GM18526 (cell line): ENCODE data around the gene NUDT16L1.

Experiments
- POLR2A ChIP-seq: IDR thresholded peaks from 3 replicates; pipeline ENCODE4 v1.6.1; 2011; ENCODE audit not compliant: insufficient read length; ENCODE audit errors: extremely low read depth

NUDT16L1 gene

GRCh38 chr16:4704491-4704890, 11.1 kb downstream of the NUDT16L1 start:
- no peak for TF ChIP-seq POLR2A

GRCh38 chr16:4704913-4705312, 11.6 kb downstream of the NUDT16L1 start:
- TF ChIP-seq POLR2A = no peak

GRCh38 chr16:4706871-4707270, 13.5 kb downstream of the NUDT16L1 start:
- no peak for TF ChIP-seq POLR2A

GRCh38 chr16:4709481-4709880, 16.1 kb downstream of the NUDT16L1 start:
- no peak for TF ChIP-seq POLR2A

- TF ChIP-seq POLR2A = no peak
These were observed 20.5 kb downstream of the NUDT16L1 start for GRCh38 chr16:4713663-4714501.

GRCh38 chr16:4714996-4715395, 21.6 kb downstream of the NUDT16L1 start:
- TF ChIP-seq POLR2A = no peak

- TF ChIP-seq POLR2A = no peak
These were observed 25.1 kb downstream of the NUDT16L1 start for GRCh38 chr16:4718466-4718865.

GRCh38 chr16:4723071-4723767, 29.9 kb downstream of the NUDT16L1 start:
- no peak for TF ChIP-seq POLR2A

GRCh38 chr16:4724661-4725270, 31.4 kb downstream of the NUDT16L1 start:
- no peak for TF ChIP-seq POLR2A

- TF ChIP-seq POLR2A = no peak
These were observed 33.3 kb downstream of the NUDT16L1 start for GRCh38 chr16:4726616-4727015.

GRCh38 chr16:4728676-4729075, 35.3 kb downstream of the NUDT16L1 start:
- no peak for TF ChIP-seq POLR2A

GRCh38 chr16:4729876-4730275, 36.5 kb downstream of the NUDT16L1 start:
- TF ChIP-seq POLR2A = no peak

GRCh38 chr16:4733211-4733742, 39.9 kb downstream of the NUDT16L1 start:
- no peak for TF ChIP-seq POLR2A

GRCh38 chr16:4733747-4734062, 40.3 kb downstream of the NUDT16L1 start:
- no peak for TF ChIP-seq POLR2A

GRCh38 chr16:4734063-4734729, 40.8 kb downstream of the NUDT16L1 start, which contains the start of the genes ANKS3 and DNAAF8:
Gene ANKS3 (minus strand): TSS chr16:4734271. CDS start chr16:4730149, 4,122 bp downstream.
Gene DNAAF8 (plus strand): TSS chr16:4734537. CDS start chr16:4736515, 1,978 bp downstream.
- TF ChIP-seq POLR2A = peak; percentile 47
